Esophagus squamous epithelium (tissue), 5 donors: ENCODE results near the gene NPHP4. TPM values are rescaled to one million over a fixed set of nuclear protein-coding genes. Genes with fewer than 3 reads are reported as not detected.

ENCODE experiments used
- DNase-seq: peaks from one replicate; lab custom pipeline; 2025; lab: John Stamatoyannopoulos, UW
- H3K27ac ChIP-seq, 4 donors: fragments of 200-600 bp; sonication (generic); one replicate each; pipeline ENCODE4 v1.5.1; 2016 to 2019; ENCODE audit warnings: mild to moderate bottlenecking in 1 of 4
- H3K27me3 ChIP-seq, 4 donors: fragments of 200-600 bp; sonication (generic); 1 replicate in 3 of 4; 2 replicates in 1 of 4; pipeline versions ENCODE4 v1.5.1 to v1.6.0; 2017 to 2021; ENCODE audit warnings: antibody characterized with exemption in 1 of 4
- H3K36me3 ChIP-seq, 3 donors: fragments of 200-600 bp; sonication (generic); one replicate each; pipeline ENCODE4 v1.5.1; 2016 to 2019
- H3K4me1 ChIP-seq, 3 donors: fragments of 200-600 bp; sonication (generic); one replicate each; pipeline ENCODE4 v1.5.1; 2017 to 2019
- H3K4me3 ChIP-seq, 4 donors: fragments of 200-600 bp; sonication (generic); 1 replicate in 3 of 4; 2 replicates in 1 of 4; pipeline ENCODE4 v1.5.1; 2016 to 2019; ENCODE audit warnings: mild to moderate bottlenecking in 2 of 4, moderate library complexity in 1 of 4
- H3K9me3 ChIP-seq, 3 donors: fragments of 200-600 bp; sonication (generic); one replicate each; pipeline ENCODE4 v1.5.1; 2016 to 2019
- POLR2A ChIP-seq, 4 donors: fragments of 450-650 bp; IDR thresholded peaks; one replicate each; pipeline ENCODE4 v1.6.1; 2017; ENCODE audit warnings: antibody characterized with exemption in 4 of 4, mild to moderate bottlenecking in 4 of 4, moderate library complexity in 3 of 4
- WGBS, 2 donors: methylation state at CpG; one replicate each; pipeline ENCODE4 v1.1.5; 2018; 5-methylcytosine and 5-hydroxymethylcytosine counted together
- intact Hi-C: fragments of 100-400 bp; cut with DNase I; formaldehyde crosslinking; loops from one replicate; pipeline ENCODE4 v1.15.0; 2022
- total RNA-seq, 4 donors: library from RNA; depleted of rRNA; stranded (reverse); fragments of >200 nt; gene quantifications; one replicate each; pipeline ENCODE4 v1.1.0, GENCODE V29; 2016
- TF ChIP-seq, protein P1 (sequence below), 6 experiments: fragments of 450-650 bp in 4 of 6; fragments of 200-600 bp in 2 of 6; sonication (generic) in 2 of 6; IDR thresholded peaks; one replicate each; pipeline ENCODE4 v1.5.1; 2016 to 2019; ENCODE audit warnings: antibody characterized with exemption in 6 of 6, mild to moderate bottlenecking in 4 of 6, moderate library complexity in 4 of 6
- donor health status: DM: yes; HTN: yes; CAD: no.

Gene NPHP4
- total RNA-seq, 4 donors from 2014 or later: 2.4 to 8.8 (median 5.3) TPM

DNA sequence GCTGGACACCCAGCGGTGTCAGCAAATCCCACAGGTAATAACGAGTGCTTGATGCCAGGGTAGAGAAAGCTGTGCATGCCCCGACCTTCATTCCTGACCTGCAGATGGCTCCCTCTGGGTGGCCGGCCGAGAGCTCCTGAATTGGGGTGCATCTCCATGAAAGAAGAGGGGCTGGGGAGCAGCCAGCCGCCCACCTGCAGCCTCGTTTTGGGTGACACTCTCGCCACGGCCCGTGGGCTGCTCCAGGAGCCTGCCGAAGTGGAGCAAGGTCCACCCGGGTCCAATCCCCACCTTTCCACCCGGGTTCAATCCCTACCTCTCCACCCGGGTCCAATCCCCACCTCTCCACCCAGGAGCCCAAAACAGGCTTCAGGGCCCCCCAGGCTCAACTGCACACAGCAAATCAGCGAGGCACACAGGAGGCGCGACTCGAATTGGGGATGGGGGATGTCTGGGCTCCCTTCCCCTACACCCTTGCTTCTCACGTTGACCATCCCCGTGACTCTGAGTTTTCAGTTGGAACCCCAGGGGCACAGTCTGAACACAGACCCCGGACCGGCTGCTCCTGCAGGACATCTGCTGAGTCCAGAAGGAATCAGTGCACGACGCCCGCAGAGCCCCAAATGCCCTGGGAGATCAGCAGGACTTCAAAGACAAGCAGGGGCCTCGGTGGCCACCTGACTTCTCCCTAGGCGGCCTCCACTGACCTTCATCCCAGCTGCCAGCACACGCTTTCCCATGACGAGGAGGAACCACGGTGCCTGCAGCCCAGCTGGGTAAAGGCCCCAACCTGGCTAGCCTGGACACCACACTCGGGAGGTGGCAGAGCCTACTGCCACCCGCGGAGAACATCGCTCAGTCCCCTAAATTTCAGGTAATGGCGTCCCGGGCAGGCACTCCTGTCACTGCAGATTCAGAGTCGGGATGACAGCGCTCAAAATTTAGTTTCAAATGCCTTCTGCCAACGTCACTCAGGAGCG, 159.0 kb downstream of the NPHP4 start:
- peaks cover 0 to 66% (median 0%) of the 10 kb centered on the region in 4 donors for H3K27me3 ChIP-seq
- TF ChIP-seq POLR2A (IDR thresholded peaks at IDR 0.05): no peak
- TF ChIP-seq, protein P1, sequence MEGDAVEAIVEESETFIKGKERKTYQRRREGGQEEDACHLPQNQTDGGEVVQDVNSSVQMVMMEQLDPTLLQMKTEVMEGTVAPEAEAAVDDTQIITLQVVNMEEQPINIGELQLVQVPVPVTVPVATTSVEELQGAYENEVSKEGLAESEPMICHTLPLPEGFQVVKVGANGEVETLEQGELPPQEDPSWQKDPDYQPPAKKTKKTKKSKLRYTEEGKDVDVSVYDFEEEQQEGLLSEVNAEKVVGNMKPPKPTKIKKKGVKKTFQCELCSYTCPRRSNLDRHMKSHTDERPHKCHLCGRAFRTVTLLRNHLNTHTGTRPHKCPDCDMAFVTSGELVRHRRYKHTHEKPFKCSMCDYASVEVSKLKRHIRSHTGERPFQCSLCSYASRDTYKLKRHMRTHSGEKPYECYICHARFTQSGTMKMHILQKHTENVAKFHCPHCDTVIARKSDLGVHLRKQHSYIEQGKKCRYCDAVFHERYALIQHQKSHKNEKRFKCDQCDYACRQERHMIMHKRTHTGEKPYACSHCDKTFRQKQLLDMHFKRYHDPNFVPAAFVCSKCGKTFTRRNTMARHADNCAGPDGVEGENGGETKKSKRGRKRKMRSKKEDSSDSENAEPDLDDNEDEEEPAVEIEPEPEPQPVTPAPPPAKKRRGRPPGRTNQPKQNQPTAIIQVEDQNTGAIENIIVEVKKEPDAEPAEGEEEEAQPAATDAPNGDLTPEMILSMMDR (IDR thresholded peaks at IDR 0.05): no peak
- no peak overlapping the region for H3K4me3 ChIP-seq
- H3K27ac ChIP-seq: no peak overlapping the region
- no peaks in the 10 kb centered on the region for H3K4me1 ChIP-seq
- intact Hi-C loops: no loop called here
- no peaks in the 10 kb centered on the region for H3K36me3 ChIP-seq
- WGBS, 2 donors: 76 to 82% methylated on average over 13 to 30 of the region's 40 CpGs
- H3K9me3 ChIP-seq: no peaks in the 10 kb centered on the region
- no peak for DNase-seq

DNA sequence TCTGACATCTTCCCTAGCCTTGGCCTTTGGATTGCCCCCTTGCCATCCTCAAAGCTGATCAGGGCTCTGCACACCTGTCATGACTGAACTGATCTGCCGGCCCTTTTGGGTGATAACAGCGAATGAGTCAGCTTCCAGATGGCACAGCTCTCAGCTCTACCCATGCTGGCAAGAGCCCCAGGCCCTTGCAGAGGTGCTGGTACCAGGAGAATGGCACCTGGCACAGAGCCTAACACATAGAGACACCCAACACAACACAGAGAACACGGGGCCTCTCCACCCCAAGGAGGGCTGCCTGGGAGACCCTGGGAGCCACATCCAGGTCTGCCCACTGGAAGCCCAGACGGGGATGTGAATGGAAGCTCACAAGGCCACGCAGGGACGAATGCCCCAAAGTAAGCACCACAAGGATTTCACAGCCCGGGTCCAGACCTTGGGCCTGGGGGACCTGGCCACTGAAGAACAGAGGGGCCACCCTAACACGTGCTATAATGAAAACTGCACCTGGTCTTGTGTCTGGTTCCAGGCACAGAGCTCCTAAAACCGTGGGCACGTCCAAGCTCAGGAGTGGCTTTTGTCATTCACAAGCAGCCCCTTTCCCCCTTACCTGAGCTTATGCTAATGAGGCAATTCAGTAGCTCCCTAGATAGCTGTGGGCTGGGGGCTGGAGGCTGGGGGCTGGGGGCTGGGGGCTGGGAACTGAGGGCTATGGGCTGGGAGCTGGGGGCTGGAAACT, 160.5 kb downstream of the NPHP4 start:
- no peak overlapping the region for H3K4me3 ChIP-seq
- no peak overlapping the region for H3K27ac ChIP-seq
- no peaks in the 10 kb centered on the region for H3K4me1 ChIP-seq
- H3K27me3 ChIP-seq: peaks cover 0 to 55% (median 0%) of the 10 kb centered on the region in 4 donors
- H3K36me3 ChIP-seq: no peaks in the 10 kb centered on the region
- DNase-seq: no peak
- TF ChIP-seq POLR2A (IDR thresholded peaks at IDR 0.05): no peak
- TF ChIP-seq, protein P1 (IDR thresholded peaks at IDR 0.05): no peak
- no peaks in the 10 kb centered on the region for H3K9me3 ChIP-seq
- 60% methylated on average over 2 of the region's 10 CpGs; no CpG with 5 or more reads in 1 of the 2 donors for WGBS, 2 donors
- intact Hi-C loops: no loop called here

DNA sequence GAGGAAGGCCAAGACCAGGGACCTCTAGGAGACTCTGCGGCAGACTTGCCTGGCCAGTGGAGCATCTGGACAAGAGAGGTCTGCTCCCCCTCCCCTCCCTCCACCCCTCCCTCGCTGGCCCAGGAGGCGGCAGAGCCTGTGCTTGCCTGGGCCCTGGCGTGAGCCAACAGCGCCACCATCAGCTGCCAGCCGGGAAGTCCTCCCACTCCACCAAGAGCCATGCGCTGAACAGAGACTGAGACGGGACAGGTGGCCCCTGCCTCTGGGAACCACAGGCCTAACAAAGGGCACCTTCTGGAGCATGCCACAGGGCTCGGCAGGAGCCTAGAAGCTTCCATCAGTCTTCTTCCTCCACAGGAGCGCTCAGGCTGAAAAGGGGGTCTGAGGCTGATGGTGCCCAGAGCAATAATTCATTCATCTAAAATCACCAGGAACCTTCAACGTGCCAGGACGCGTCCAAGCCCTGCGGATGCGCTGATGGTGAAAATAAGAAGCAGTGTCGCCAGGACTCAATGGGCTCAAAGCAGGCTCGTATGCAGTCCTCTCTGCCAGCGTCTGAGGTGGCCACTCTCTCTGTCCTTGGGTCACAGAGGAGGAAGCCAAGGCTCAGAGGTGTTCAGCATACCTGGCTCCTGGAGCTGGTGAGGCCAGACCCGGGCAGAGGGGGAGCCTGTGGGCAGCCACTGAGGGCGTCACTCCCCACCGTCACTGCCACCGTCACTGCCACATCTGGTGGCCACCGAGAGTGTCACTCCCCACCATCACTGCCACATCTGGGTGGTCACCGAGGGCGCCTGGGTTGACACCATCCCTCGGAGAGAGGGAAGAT, 161.2 kb downstream of the NPHP4 start:
- Histone ChIP-seq H3K9me3 (no peaks in the 10 kb centered on the region), H3K4me3 (no peak overlapping the region), H3K4me1 (no peaks in the 10 kb centered on the region), H3K36me3 (no peaks in the 10 kb centered on the region), H3K27me3 (peaks cover 0 to 47% (median 0%) of the 10 kb centered on the region in 4 donors), H3K27ac (no peak overlapping the region)
- 51 to 77% methylated on average over 14 to 18 of the region's 26 CpGs for WGBS, 2 donors
- intact Hi-C loops: no loop called here
- no peak for DNase-seq
- TF ChIP-seq, protein P1 (IDR thresholded peaks at IDR 0.05): no peak
- TF ChIP-seq POLR2A (IDR thresholded peaks at IDR 0.05): no peak

DNA sequence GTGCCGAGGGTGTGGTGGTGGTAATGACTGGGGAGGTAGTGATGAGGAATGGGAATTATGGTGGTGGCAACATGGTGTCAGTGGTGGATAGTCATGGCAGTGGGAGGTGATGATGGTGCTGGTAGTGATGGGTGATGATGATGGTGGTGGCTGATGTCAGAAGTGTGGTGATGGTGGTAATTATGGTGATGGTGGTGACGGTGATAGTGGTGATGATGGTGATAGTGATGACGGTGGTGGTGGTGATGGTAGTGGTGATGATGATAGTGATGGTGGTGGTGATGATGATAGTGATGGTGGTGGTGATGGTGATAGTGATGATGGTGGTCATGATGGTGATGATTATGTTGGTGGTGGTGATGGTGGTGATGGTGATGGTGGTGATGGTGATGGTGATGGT, 162.8 kb downstream of the NPHP4 start:
- WGBS, 2 donors: 82 to 93% methylated on average over 3 of the region's 3 CpGs
- Histone ChIP-seq H3K27me3 (peaks cover 0 to 44% (median 0%) of the 10 kb centered on the region in 4 donors), H3K4me3 (no peak overlapping the region), H3K4me1 (no peaks in the 10 kb centered on the region), H3K36me3 (no peaks in the 10 kb centered on the region), H3K9me3 (no peaks in the 10 kb centered on the region), H3K27ac (no peak overlapping the region)
- DNase-seq: no peak
- TF ChIP-seq, protein P1 (IDR thresholded peaks at IDR 0.05): no peak
- TF ChIP-seq POLR2A (IDR thresholded peaks at IDR 0.05): no peak
- intact Hi-C loops: no loop called here
